Fibroblast of upper back skin (primary cell): ENCODE data around the gene MACROD2.
A peak's percentile ranks its signal among the peaks of the same experiment; 100 is the strongest.

Source experiments
- DNase-seq: peaks from one replicate; pipeline ENCODE4 v3.0.0-alpha.2; 2013

The MACROD2 gene

GRCh38 chr20:14780508-14780907 is 785.2 kb downstream of the MACROD2 start:
- DNase-seq, result peak; percentile 18

- no peak for DNase-seq
Observed at GRCh38 chr20:14782731-14783130, 787.4 kb downstream of the MACROD2 start.

- DNase-seq, result no peak
Observed at GRCh38 chr20:14783766-14784165, 788.5 kb downstream of the MACROD2 start.

GRCh38 chr20:14785065-14785743 is 789.9 kb downstream of the MACROD2 start:
- DNase-seq, result no peak

GRCh38 chr20:14790190-14790589 is 794.9 kb downstream of the MACROD2 start:
- no peak for DNase-seq

GRCh38 chr20:14790771-14791620 is 795.7 kb downstream of the MACROD2 start:
- peak; percentile 85 for DNase-seq

GRCh38 chr20:14792915-14793314 is 797.6 kb downstream of the MACROD2 start:
- DNase-seq, result no peak

GRCh38 chr20:14799545-14800216 is 804.4 kb downstream of the MACROD2 start:
- DNase-seq, result no peak

- no peak for DNase-seq
Observed at GRCh38 chr20:14800707-14801425, 805.5 kb downstream of the MACROD2 start.

GRCh38 chr20:14801591-14802325 is 806.4 kb downstream of the MACROD2 start:
- DNase-seq, result no peak

GRCh38 chr20:14807224-14807623 is 811.9 kb downstream of the MACROD2 start:
- no peak for DNase-seq

- no peak for DNase-seq
Observed at GRCh38 chr20:14815340-14815739, 820.0 kb downstream of the MACROD2 start.

GRCh38 chr20:14816471-14816870 is 821.2 kb downstream of the MACROD2 start:
- DNase-seq, result no peak

GRCh38 chr20:14817101-14817500 is 821.8 kb downstream of the MACROD2 start:
- DNase-seq, result peak; percentile 29

- peak; percentile 50 for DNase-seq
Observed at GRCh38 chr20:14820771-14821170, 825.5 kb downstream of the MACROD2 start.

GRCh38 chr20:14821251-14821650 is 825.9 kb downstream of the MACROD2 start:
- no peak for DNase-seq

GRCh38 chr20:14824996-14825395 is 829.7 kb downstream of the MACROD2 start:
- no peak for DNase-seq

- no peak for DNase-seq
Observed at GRCh38 chr20:14826543-14827313, 831.4 kb downstream of the MACROD2 start.

GRCh38 chr20:14828459-14828858 is 833.1 kb downstream of the MACROD2 start:
- DNase-seq, result no peak

- no peak for DNase-seq
Observed at GRCh38 chr20:14829906-14830305, 834.6 kb downstream of the MACROD2 start.

GRCh38 chr20:14830466-14830865 is 835.1 kb downstream of the MACROD2 start:
- DNase-seq, result no peak
